Stomach (tissue), 9 donors: ENCODE results near the gene POMGNT2. TPM values are rescaled to one million over a fixed set of nuclear protein-coding genes. Genes with fewer than 3 reads are reported as not detected.

Experiments
- DNase-seq, 2 donors: peaks; one replicate each; pipeline versions ENCODE4 v3.0.0 to v3.0.0-alpha.2; 2013 to 2019
- H3K27ac ChIP-seq, 5 donors: fragments of 200-600 bp in 4 of 5; sonication (generic) in 4 of 5; one replicate each; pipeline ENCODE4 v1.5.1; 2013 to 2019; ENCODE audit warnings: mild to moderate bottlenecking in 1 of 5, moderate library complexity in 1 of 5
- H3K27me3 ChIP-seq, 3 donors: fragments of 200-600 bp; sonication (generic); one replicate each; pipeline ENCODE4 v1.5.1; 2017 to 2019; ENCODE audit warnings: mixed run types in 1 of 3
- H3K36me3 ChIP-seq, 4 donors: fragments of 200-600 bp; sonication (generic); 1 replicate in 3 of 4; 2 replicates in 1 of 4; pipeline ENCODE4 v1.5.1; 2016 to 2019
- H3K4me1 ChIP-seq, 4 donors: fragments of 200-600 bp; sonication (generic); one replicate each; pipeline ENCODE4 v1.5.1; 2016 to 2019
- H3K4me3 ChIP-seq, 4 donors: fragments of 200-600 bp; sonication (generic) in 3 of 4; one replicate each; pipeline ENCODE4 v1.5.1; 2016 to 2019; ENCODE audit warnings: mild to moderate bottlenecking in 1 of 4
- H3K9me3 ChIP-seq, 4 donors: fragments of 200-600 bp; sonication (generic); one replicate each; pipeline ENCODE4 v1.5.1; 2016 to 2019
- EP300 ChIP-seq: sonication (generic); formaldehyde crosslinking; IDR thresholded peaks from one replicate; pipeline ENCODE4 v1.6.1; 2017; ENCODE audit warnings: antibody characterized with exemption
- POLR2A ChIP-seq, 4 donors: fragments of 450-650 bp; IDR thresholded peaks; one replicate each; pipeline ENCODE4 v1.6.1; 2016; ENCODE audit warnings: antibody characterized with exemption in 4 of 4, control low read depth in 2 of 4, mild to moderate bottlenecking in 1 of 4, moderate library complexity in 1 of 4
- POLR2AphosphoS5 ChIP-seq, 3 donors: sonication (generic); formaldehyde crosslinking; IDR thresholded peaks; one replicate each; pipeline ENCODE4 v1.6.1; 2016; ENCODE audit warnings: antibody characterized with exemption in 3 of 3
- WGBS, 5 donors: extraction: QIAGEN DNeasy Blood & Tissue Kit in 3 of 5; methylation state at CpG; one replicate each; pipeline versions ENCODE4 v1.1.5 to v1.1.7; 2013 to 2018; 5-methylcytosine and 5-hydroxymethylcytosine counted together
- intact Hi-C: fragments of 100-400 bp; cut with DNase I; formaldehyde crosslinking; loops from one replicate; pipeline ENCODE4 v1.15.1; 2023; ENCODE audit warnings: low total_unique reads
- polyA plus RNA-seq, 3 donors: library from polyadenylated mRNA; stranded (reverse); fragments of 200-250 nt; gene quantifications; one replicate each; pipeline ENCODE4 v1.2.3, GENCODE V29; 2013
- total RNA-seq, 5 donors: library from RNA; depleted of rRNA; stranded (reverse); fragments of >200 nt; gene quantifications; one replicate each; pipeline versions ENCODE4 v1.1.0 to v1.2.3, GENCODE V29; 2014 to 2016
- TF ChIP-seq, protein P1 (sequence below), 7 experiments: fragments of 450-650 bp in 4 of 7; fragments of 200-600 bp in 3 of 7; sonication (generic) in 3 of 7; IDR thresholded peaks; one replicate each; pipeline ENCODE4 v1.5.1; 2016 to 2019; ENCODE audit warnings: antibody characterized with exemption in 7 of 7, control low read depth in 2 of 7, mild to moderate bottlenecking in 1 of 7
- donor health status: healthy with polysubstance abuse.
- donor health status: Bipolar disorder and iron deficiency.
- donor health status: healthy.

The POMGNT2 gene
- total and polyA plus RNA-seq, 8 donors, result 5.3 to 48.1 (median 8.7) TPM

DNA sequence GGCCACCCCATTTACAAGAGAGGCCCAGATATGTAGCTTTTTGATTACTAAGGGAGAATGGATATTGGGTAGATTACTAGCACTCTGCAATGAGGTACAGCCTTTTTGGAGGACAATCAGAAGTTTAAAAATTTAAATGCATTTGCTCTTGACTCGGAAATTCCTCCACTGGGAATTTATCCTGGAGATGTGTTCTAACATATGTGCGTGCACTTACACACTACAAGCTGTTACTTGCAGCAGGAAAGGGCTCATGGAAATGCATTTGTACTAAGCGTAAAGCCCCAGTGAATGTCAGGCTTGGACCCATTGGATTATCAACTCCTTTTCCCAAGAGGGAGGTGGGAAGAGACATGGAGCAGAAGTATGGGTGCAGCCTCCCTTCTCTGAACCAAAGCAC lies 7.8 kb upstream of the POMGNT2 start:
- H3K36me3 ChIP-seq, result no peaks in the 10 kb centered on the region
- 91 to 99% (median 97%) methylated on average over 3 of the region's 3 CpGs for WGBS, 5 donors
- H3K27ac ChIP-seq, result no peak overlapping the region
- no peak for TF ChIP-seq POLR2AphosphoS5 (IDR thresholded peaks at IDR 0.05)
- TF ChIP-seq EP300, result no peak
- TF ChIP-seq, protein P1, sequence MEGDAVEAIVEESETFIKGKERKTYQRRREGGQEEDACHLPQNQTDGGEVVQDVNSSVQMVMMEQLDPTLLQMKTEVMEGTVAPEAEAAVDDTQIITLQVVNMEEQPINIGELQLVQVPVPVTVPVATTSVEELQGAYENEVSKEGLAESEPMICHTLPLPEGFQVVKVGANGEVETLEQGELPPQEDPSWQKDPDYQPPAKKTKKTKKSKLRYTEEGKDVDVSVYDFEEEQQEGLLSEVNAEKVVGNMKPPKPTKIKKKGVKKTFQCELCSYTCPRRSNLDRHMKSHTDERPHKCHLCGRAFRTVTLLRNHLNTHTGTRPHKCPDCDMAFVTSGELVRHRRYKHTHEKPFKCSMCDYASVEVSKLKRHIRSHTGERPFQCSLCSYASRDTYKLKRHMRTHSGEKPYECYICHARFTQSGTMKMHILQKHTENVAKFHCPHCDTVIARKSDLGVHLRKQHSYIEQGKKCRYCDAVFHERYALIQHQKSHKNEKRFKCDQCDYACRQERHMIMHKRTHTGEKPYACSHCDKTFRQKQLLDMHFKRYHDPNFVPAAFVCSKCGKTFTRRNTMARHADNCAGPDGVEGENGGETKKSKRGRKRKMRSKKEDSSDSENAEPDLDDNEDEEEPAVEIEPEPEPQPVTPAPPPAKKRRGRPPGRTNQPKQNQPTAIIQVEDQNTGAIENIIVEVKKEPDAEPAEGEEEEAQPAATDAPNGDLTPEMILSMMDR (IDR thresholded peaks at IDR 0.05), result no peak
- TF ChIP-seq POLR2A (IDR thresholded peaks at IDR 0.05), result no peak
- no peak for DNase-seq
- no peaks in the 10 kb centered on the region for H3K9me3 ChIP-seq
- no peaks in the 10 kb centered on the region for H3K4me1 ChIP-seq
- H3K4me3 ChIP-seq, result no peak overlapping the region
- no peaks in the 10 kb centered on the region for H3K27me3 ChIP-seq
- intact Hi-C loops, result no loop called here

DNA sequence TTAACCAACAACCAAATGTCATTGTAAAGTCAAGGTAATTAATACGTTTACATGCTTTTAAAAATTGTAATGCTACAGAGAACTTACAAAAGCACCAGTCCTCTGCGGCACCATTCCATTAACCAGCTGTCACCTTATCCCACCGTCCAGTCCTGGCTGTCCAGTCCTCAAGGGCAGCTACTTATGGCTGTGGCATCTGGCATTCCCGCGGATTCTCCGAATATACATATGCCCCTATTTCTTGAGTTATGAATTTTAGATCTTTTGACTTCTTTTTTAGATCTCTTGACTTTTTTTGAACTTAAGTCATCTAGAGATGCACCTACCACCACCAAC lies 382 bp upstream of the POMGNT2 start:
- intact Hi-C loops, result no loop called here

DNA sequence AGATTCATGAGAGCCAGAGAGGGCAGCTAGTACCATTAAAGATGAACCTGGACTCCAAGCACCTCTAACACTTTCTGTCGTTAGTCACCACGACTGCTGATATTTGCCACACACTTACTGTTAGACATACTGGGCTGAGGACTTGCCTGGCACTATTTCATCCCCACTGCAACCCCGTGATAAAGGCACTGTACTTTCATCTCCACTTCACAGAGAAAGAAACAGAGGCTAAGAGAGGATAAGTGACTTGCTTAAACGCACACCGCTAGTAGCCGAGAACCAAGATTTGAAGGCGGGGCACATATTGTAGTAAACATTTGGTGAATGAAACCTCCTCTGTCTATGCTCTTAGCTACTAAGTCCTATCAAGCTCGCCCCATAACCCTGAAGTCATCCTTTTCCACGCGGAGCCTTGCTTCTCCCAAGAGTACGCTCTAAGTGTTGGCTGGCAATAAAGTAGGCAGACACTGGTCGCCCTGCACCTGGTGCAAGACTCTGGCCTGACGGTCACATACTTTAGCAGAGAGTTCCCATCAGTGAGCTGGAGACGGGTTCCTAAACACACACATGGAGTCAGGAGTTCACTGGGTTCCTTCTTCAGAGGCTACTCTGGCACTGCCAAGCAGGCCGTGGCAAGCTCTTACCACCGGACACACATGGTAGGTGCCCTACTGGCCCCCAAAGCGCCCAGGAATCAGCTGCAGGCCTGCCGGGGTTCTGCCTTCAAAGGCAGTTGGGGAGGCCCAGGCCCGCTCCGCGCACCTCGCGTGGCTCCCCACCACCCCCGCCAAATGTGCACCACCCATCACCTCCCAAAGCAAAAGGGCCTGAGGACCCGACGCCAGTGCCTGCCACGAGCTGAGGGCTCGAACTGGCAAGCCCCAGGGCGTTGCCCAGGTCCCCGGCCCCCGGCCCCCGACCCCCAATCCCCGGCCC lies 951 bp downstream of the POMGNT2 start:
- TF ChIP-seq EP300 (no peak), POLR2A (IDR thresholded peaks at IDR 0.05) (no peak), POLR2AphosphoS5 (IDR thresholded peaks at IDR 0.05) (no peak)
- TF ChIP-seq, protein P1 (IDR thresholded peaks at IDR 0.05), result no peak
- no peaks in the 10 kb centered on the region for H3K9me3 ChIP-seq
- peak overlapping the region; percentile 77 to 96 (median 83) for H3K4me3 ChIP-seq
- no peaks in the 10 kb centered on the region for H3K36me3 ChIP-seq
- H3K27ac ChIP-seq, result peak overlapping the region in 4 of 5 donors; percentile 71 to 88 (median 76)
- intact Hi-C loops, result no loop called here
- peaks cover 15 to 38% (median 26%) of the 10 kb centered on the region in 4 donors for H3K4me1 ChIP-seq
- H3K27me3 ChIP-seq, result no peaks in the 10 kb centered on the region
- peak in 1 of 2 donors; percentile 18 for DNase-seq
- 42 to 67% (median 51%) methylated on average over 13 to 33 of the region's 33 CpGs for WGBS, 5 donors

More for the DNA sequence above, 382 bp upstream of the POMGNT2 start:
- Histone ChIP-seq H3K9me3 (no peaks in the 10 kb centered on the region), H3K27ac (peak overlapping the region in 1 of 5 donors; percentile 77), H3K27me3 (no peaks in the 10 kb centered on the region), H3K4me1 (peaks cover 15 to 38% (median 26%) of the 10 kb centered on the region in 4 donors), H3K4me3 (peak overlapping the region; percentile 77 to 96 (median 83)), H3K36me3 (no peaks in the 10 kb centered on the region)
- TF ChIP-seq POLR2AphosphoS5 (IDR thresholded peaks at IDR 0.05) (no peak), POLR2A (IDR thresholded peaks at IDR 0.05) (no peak), EP300 (no peak)
- TF ChIP-seq, protein P1 (IDR thresholded peaks at IDR 0.05), result no peak
- 9 to 19% (median 13%) methylated on average over 6 of the region's 6 CpGs for WGBS, 5 donors
- DNase-seq, result no peak

DNA sequence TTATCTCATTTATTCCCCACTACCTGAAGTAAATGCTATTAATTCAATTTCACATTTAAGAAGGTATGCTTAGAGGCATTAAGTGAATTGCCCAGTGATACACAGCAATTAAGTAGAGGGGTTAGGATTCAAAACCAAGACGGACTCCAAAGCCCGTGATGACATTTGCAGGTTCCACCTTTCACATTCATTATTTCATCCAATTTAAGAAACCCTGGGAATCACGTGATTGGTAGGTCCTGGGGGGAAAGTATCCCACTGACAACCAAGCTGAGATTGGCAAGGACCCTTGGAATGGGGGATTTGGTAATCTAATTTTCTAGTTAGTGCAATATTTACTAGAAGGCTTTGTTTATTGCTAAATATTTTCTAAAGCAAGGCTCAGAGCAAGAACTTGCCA lies 1.8 kb downstream of the POMGNT2 start:
- TF ChIP-seq, protein P1 (IDR thresholded peaks at IDR 0.05), result no peak
- no peak for TF ChIP-seq POLR2AphosphoS5 (IDR thresholded peaks at IDR 0.05)
- TF ChIP-seq POLR2A (IDR thresholded peaks at IDR 0.05), result no peak
- TF ChIP-seq EP300, result no peak
- DNase-seq, result no peak
- Histone ChIP-seq H3K36me3 (no peaks in the 10 kb centered on the region), H3K4me3 (peak overlapping the region in 1 of 4 donors; percentile 77), H3K27me3 (no peaks in the 10 kb centered on the region), H3K4me1 (peaks cover 15 to 38% (median 26%) of the 10 kb centered on the region in 4 donors), H3K9me3 (no peaks in the 10 kb centered on the region), H3K27ac (peak overlapping the region in 1 of 5 donors; percentile 88)
- WGBS, 5 donors, result 61 to 99% (median 79%) methylated on average over 3 of the region's 3 CpGs
- intact Hi-C loops, result no loop called here
